ENCODE data around the gene BMP7. TPM values are rescaled to one million over a fixed set of nuclear protein-coding genes. Genes with fewer than 3 reads are reported as not detected.

BMP7 gene
- total and polyA plus RNA-seq, 2 of the 8 experiments (the other 6 are each of a cell fraction or from before 2014, with no cell fraction given) = 9.2 to 14.7 TPM

GRCh38 chr20:57152557-57152956 lies 113.9 kb downstream of the BMP7 start (continued):
- TF ChIP-seq NANOG (IDR thresholded peaks at IDR 0.05; ENCODE audit: insufficient read depth, low read depth, low read length, poor library complexity, severe bottlenecking) (no peak), SP1 (IDR thresholded peaks at IDR 0.05; ENCODE audit: low read depth, low read length) (no peak), ZNF274 (IDR thresholded peaks at IDR 0.05; ENCODE audit: borderline replicate concordance, extremely low read depth, low read length) (no peak), HDAC2 (IDR thresholded peaks at IDR 0.05; ENCODE audit: borderline replicate concordance in 1 of 2, low read depth in 2 of 2, low read length in 2 of 2) (no peak)

Data from H1 (cell line).